ENCODE measurements around the gene IL36A.

Gene IL36A

GRCh38 chr2:113009622-113010021, 4.4 kb downstream of the IL36A start:
- no peak for DNase-seq

- DNase-seq, result no peak
These were observed 4.8 kb downstream of the IL36A start for GRCh38 chr2:113010088-113010487.

- no peak for DNase-seq
These were observed 5.8 kb downstream of the IL36A start for GRCh38 chr2:113011108-113011507.

GRCh38 chr2:113012436-113013335, 7.4 kb downstream of the IL36A start:
- DNase-seq, result no peak

- no peak for DNase-seq
These were observed 8.0 kb downstream of the IL36A start for GRCh38 chr2:113013336-113013661.

- no peak for DNase-seq
These were observed 8.8 kb downstream of the IL36A start for GRCh38 chr2:113014067-113014466.

GRCh38 chr2:113015042-113015441, 9.8 kb downstream of the IL36A start:
- DNase-seq, result no peak

- no peak for DNase-seq
These were observed 10.4 kb downstream of the IL36A start for GRCh38 chr2:113015655-113016054.

GRCh38 chr2:113018509-113018908, 13.2 kb downstream of the IL36A start:
- no peak for DNase-seq

GRCh38 chr2:113021312-113021711, 16.1 kb downstream of the IL36A start:
- DNase-seq, result no peak

GRCh38 chr2:113024764-113025163, 19.5 kb downstream of the IL36A start:
- no peak for DNase-seq

- DNase-seq, result no peak
These were observed 20.5 kb downstream of the IL36A start for GRCh38 chr2:113025737-113026136.

GRCh38 chr2:113027691-113028090, 22.4 kb downstream of the IL36A start:
- DNase-seq, result no peak

- DNase-seq, result no peak
These were observed 22.9 kb downstream of the IL36A start for GRCh38 chr2:113028112-113028511.

- no peak for DNase-seq
These were observed 27.5 kb downstream of the IL36A start for GRCh38 chr2:113032737-113033136.

- no peak for DNase-seq
These were observed 28.8 kb downstream of the IL36A start for GRCh38 chr2:113034016-113034415.

GRCh38 chr2:113036763-113037162, 31.5 kb downstream of the IL36A start:
- no peak for DNase-seq

- no peak for DNase-seq
These were observed 33.0 kb downstream of the IL36A start for GRCh38 chr2:113038291-113038690.

- no peak for DNase-seq
These were observed 33.9 kb downstream of the IL36A start for GRCh38 chr2:113039158-113039557.

- no peak for DNase-seq
These were observed 34.5 kb downstream of the IL36A start for GRCh38 chr2:113039719-113040118.

- no peak for DNase-seq
These were observed 36.6 kb downstream of the IL36A start for GRCh38 chr2:113041871-113042270.

- no peak for DNase-seq
These were observed 41.2 kb downstream of the IL36A start for GRCh38 chr2:113046465-113046864.

GRCh38 chr2:113050921-113051895, 45.9 kb downstream of the IL36A start:
- DNase-seq, result no peak

GRCh38 chr2:113052396-113052917, 47.2 kb downstream of the IL36A start, which contains the start of gene IL36B:
TSS of gene IL36B (minus strand) at chr2:113052867.
- no peak for DNase-seq

All from DMS 273 treated with DMSO at 0.1 percent for 48 hours (cell line).